Adipocyte (in vitro differentiated cells): Measurements from ENCODE around the gene CAMK2N1.
"Not testable (repeated sequence)": the region's sequence is repeated elsewhere in the genome, so short reads cannot be mapped to it uniquely, and the experiment has no call there.

ENCODE experiments used
- DNase-seq: peaks from one replicate; pipeline ENCODE4 v3.0.0-alpha.2; 2015; ENCODE audit warnings: low read depth
- H3K27me3 ChIP-seq: replicated peaks from 2 replicates; pipeline ENCODE4 v1.7.0; 2013; ENCODE audit warnings: mild to moderate bottlenecking, low read length, moderate library complexity; ENCODE audit not compliant: control insufficient read depth, insufficient read depth
- H3K36me3 ChIP-seq: 2 replicates; pipeline ENCODE4 v1.7.0; 2013; ENCODE audit warnings: low read length, mild to moderate bottlenecking, moderate library complexity; ENCODE audit not compliant: control insufficient read depth, insufficient read depth, severe bottlenecking
- H3K4me1 ChIP-seq: 2 replicates; pipeline ENCODE4 v1.7.0; 2013; ENCODE audit warnings: mild to moderate bottlenecking, low read length, moderate library complexity; ENCODE audit not compliant: control insufficient read depth, insufficient read depth
- H3K4me3 ChIP-seq: 2 replicates; pipeline ENCODE4 v1.7.0; 2013; ENCODE audit warnings: mild to moderate bottlenecking, low read length, moderate library complexity
- H3K9ac ChIP-seq: 2 replicates; pipeline ENCODE4 v1.7.0; 2013; ENCODE audit warnings: mild to moderate bottlenecking, low read length, moderate library complexity
- H3K9me3 ChIP-seq: 2 replicates; pipeline ENCODE4 v1.7.0; 2013; ENCODE audit warnings: mild to moderate bottlenecking, low read length, moderate library complexity; ENCODE audit not compliant: control insufficient read depth

Gene CAMK2N1

DNA sequence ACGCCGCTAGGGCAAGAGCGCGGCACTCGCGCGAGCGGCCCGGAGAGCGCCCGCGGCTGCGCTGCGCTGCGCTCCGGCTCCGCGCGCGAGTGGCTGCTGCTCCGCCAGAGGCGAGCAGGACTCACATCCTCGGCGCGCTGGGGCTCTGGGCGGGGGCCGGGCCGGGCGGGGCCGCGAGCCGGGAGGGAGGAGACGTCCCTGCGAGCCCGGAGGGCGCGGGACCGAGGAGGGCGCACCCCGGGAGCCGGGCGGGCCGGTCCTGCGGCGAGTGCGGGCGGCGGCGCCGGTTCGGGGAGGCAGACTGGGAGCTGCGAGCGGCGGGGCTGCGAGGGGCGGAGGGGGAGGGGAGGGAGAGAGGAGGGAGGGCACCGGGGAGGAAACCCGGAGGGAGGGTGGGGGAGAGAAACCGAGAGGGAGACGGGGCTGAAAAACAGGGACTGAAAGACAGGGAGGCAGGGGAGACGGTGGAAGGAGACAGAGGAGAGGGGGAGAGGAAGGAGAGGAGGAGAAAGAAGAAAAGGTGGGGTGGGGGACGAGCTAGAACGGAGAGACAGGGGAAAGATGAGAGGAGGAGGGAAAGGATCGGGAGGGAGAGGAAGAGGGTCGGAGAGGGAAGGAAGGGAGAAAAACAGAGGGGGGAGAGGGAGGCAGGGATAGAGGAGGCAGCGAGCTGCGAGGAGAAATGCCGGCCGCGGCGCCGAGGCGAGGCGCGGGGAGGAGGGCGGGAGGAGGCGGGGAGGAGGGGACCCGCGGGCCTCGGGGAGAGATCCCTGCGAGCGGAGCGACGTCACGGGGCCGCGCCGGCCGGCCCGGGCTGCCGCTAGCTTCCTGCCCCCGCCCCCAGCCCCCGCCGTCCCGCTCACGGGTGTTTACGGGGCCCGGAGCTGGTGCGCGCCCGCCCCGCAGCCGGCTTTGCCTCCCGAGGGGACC is at the start of gene CAMK2N1:
Gene CAMK2N1, minus strand, starts transcription at position 684 of the 930 bp plus-strand sequence. CDS start 831 bp downstream, outside the sequence.
- peak within 1 kb of the TSS; percentile 88 for H3K4me3 ChIP-seq
- peaks cover 12% of the 10 kb centered on the region for H3K4me1 ChIP-seq
- H3K36me3 ChIP-seq = no peaks in the 10 kb centered on the region
- no peaks in the 10 kb centered on the region for H3K9me3 ChIP-seq
- H3K9ac ChIP-seq = peak within 1 kb of the TSS; percentile 85
- peak; percentile 91 for DNase-seq
- no peaks in the 10 kb centered on the region for H3K27me3 ChIP-seq

- H3K36me3 ChIP-seq = no peaks in the 10 kb centered on the region
- no peak for DNase-seq
- H3K9me3 ChIP-seq = no peaks in the 10 kb centered on the region
- no peak overlapping the region for H3K9ac ChIP-seq
- peaks cover 49% of the 10 kb centered on the region for H3K27me3 ChIP-seq
- no peaks in the 10 kb centered on the region for H3K4me1 ChIP-seq
- H3K4me3 ChIP-seq = no peak overlapping the region
Measured at GRCh38 chr1:20534659-20535417, 48.8 kb upstream of the CAMK2N1 start.

GRCh38 chr1:20533635-20534034 is 47.6 kb upstream of the CAMK2N1 start:
- Histone ChIP-seq H3K9ac (no peak overlapping the region), H3K36me3 (no peaks in the 10 kb centered on the region), H3K4me1 (no peaks in the 10 kb centered on the region), H3K27me3 (peaks cover 59% of the 10 kb centered on the region), H3K9me3 (peaks cover 8% of the 10 kb centered on the region), H3K4me3 (no peak overlapping the region)
- no peak for DNase-seq

GRCh38 chr1:20530901-20531300 is 44.9 kb upstream of the CAMK2N1 start:
- Histone ChIP-seq H3K27me3 (peaks cover 79% of the 10 kb centered on the region), H3K4me3 (no peak overlapping the region)
- DNase-seq = peak; percentile 51

DNA sequence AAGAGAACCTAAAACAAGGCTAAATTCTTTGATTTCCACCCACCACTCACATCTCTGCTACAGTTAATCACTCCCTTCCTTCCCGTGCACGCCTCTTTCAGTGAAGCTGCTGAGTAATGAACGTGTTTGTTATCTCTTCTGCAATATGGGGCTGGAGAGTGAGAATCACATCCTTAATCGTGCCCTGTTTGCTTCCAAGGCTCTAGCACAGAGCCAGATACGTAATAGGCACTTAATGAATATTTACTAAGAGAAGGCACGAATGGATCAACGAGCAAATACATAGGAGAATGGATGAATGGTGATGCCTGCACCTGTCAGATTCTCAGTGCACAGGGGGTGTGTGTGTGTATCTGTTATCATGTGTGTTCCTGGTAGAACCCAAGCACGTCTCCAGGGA is 44.3 kb upstream of the CAMK2N1 start:
- no peaks in the 10 kb centered on the region for H3K36me3 ChIP-seq
- no peaks in the 10 kb centered on the region for H3K4me1 ChIP-seq
- H3K4me3 ChIP-seq = no peak overlapping the region
- DNase-seq = no peak
- peaks cover 8% of the 10 kb centered on the region for H3K9me3 ChIP-seq
- H3K9ac ChIP-seq = no peak overlapping the region
- H3K27me3 ChIP-seq = peaks cover 75% of the 10 kb centered on the region

More at GRCh38 chr1:20530901-20531300, 44.9 kb upstream of the CAMK2N1 start:
- no peak overlapping the region for H3K9ac ChIP-seq
- peaks cover 8% of the 10 kb centered on the region for H3K9me3 ChIP-seq
- no peaks in the 10 kb centered on the region for H3K36me3 ChIP-seq
- H3K4me1 ChIP-seq = no peaks in the 10 kb centered on the region

- no peak for DNase-seq
- no peak overlapping the region for H3K4me3 ChIP-seq
- H3K9ac ChIP-seq = no peak overlapping the region
- H3K9me3 ChIP-seq = peaks cover 8% of the 10 kb centered on the region
- no peaks in the 10 kb centered on the region for H3K36me3 ChIP-seq
- peaks cover 57% of the 10 kb centered on the region for H3K27me3 ChIP-seq
- H3K4me1 ChIP-seq = no peaks in the 10 kb centered on the region
Measured at GRCh38 chr1:20528221-20528620, 42.2 kb upstream of the CAMK2N1 start.

DNA sequence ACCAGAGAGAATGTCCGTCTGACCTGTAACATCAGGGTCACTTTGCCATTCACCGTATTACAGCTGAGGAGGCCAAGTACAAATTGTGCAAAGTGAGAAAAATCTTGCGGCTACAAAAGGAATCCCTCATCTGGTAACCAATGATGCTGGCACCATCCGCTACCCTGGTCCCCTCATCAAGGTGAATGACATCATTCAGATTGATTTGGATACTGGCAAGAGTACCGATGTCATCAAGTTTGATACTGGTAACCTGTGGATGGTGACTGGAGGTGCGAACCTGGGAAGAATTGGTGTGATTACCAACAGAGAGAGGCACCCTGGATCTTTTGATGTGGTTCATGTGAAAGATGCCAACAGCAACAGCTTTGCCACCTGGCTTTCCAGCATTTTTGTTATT is 40.3 kb upstream of the CAMK2N1 start:
- no peak for DNase-seq
- no peak overlapping the region for H3K9ac ChIP-seq
- H3K4me1 ChIP-seq = no peaks in the 10 kb centered on the region
- H3K27me3 ChIP-seq = peaks cover 48% of the 10 kb centered on the region
- no peaks in the 10 kb centered on the region for H3K36me3 ChIP-seq
- H3K4me3 ChIP-seq = no peak overlapping the region
- H3K9me3 ChIP-seq = peaks cover 8% of the 10 kb centered on the region

GRCh38 chr1:20521960-20522861 is 36.2 kb upstream of the CAMK2N1 start:
- no peak overlapping the region for H3K9ac ChIP-seq
- H3K27me3 ChIP-seq = peaks cover 12% of the 10 kb centered on the region
- DNase-seq = peak; percentile 96

DNA sequence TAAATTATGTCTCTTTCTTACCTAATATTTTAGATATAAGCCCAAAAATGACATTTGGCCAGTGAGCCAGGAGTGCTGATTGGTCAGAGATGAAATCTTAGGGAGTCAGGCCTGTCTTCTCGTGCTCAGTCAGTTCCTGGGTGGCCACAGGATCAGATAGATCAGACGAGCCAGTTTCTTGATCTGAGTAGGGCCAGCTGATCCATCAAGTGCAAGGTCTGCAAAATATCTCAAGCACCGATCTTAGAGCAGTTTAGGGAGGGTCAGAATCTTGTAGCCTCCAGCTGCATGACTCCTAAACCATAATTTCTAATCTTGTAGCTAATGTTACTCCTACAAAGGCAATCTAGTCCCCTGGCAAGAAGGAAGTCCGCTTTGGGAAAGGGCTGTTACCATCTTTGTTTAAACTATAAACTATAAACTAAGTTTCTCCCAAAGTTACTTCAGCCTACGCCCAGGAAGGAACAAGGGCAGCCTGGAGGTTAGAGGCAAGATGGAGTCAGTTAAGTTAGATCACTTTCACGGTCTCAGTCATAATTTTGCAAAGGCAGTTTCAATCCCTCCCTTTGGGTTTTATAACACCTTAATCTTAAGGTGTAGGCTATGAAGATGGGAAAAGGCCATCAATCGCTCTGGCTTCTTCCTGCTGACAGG is 33.7 kb upstream of the CAMK2N1 start:
- not testable (repeated sequence) for H3K9ac ChIP-seq, H3K4me3 ChIP-seq, H3K9me3 ChIP-seq, DNase-seq, H3K4me1 ChIP-seq, H3K36me3 ChIP-seq, H3K27me3 ChIP-seq

More at GRCh38 chr1:20521960-20522861, 36.2 kb upstream of the CAMK2N1 start:
- Histone ChIP-seq H3K4me1 (no peaks in the 10 kb centered on the region), H3K36me3 (no peaks in the 10 kb centered on the region), H3K4me3 (peak overlapping the region; percentile 10), H3K9me3 (no peaks in the 10 kb centered on the region)
